Stimulated activated CD8-positive, alpha-beta memory T cell treated with anti-CD3 and anti-CD28 coated beads, Interleukin-15, amount 100 ng/mL, for 48 hours (primary cell): ENCODE results near the gene MXRA8.

Experiments
- DNase-seq, 2 donors: peaks; one replicate each; pipeline ENCODE4 v3.0.0-alpha.2; 2020; ENCODE audit warnings: low read depth in 2 of 2

Gene MXRA8

DNA sequence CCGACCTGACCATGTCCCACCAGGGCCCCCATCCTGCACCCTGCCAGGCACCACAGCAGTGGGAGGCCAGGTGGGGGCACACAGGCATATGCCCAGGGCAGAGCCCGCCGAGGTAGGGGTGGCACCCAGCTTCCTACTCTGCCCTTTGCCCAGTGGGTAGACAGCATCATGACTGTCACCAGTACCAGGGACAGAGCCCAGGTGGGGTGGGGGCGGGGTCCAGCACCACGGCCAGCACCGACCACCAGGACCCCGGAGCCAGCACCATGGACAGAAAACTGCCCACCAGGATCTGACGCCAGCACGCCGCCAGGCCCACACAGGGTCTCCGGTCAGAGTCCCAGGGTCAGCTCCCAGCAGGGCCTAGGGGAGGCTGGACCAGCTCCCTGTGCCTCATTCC lies 23.5 kb downstream of the MXRA8 start:
- DNase-seq = no peak

DNA sequence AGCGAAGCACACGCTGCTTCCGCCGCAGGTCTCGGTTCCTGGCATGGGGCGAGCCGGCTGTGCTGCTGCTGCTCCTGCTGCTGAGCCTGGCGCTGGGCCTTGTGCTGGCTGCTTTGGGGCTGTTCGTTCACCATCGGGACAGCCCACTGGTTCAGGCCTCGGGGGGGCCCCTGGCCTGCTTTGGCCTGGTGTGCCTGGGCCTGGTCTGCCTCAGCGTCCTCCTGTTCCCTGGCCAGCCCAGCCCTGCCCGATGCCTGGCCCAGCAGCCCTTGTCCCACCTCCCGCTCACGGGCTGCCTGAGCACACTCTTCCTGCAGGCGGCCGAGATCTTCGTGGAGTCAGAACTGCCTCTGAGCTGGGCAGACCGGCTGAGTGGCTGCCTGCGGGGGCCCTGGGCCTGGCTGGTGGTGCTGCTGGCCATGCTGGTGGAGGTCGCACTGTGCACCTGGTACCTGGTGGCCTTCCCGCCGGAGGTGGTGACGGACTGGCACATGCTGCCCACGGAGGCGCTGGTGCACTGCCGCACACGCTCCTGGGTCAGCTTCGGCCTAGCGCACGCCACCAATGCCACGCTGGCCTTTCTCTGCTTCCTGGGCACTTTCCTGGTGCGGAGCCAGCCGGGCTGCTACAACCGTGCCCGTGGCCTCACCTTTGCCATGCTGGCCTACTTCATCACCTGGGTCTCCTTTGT lies 24.7 kb downstream of the MXRA8 start:
- no peak for DNase-seq

DNA sequence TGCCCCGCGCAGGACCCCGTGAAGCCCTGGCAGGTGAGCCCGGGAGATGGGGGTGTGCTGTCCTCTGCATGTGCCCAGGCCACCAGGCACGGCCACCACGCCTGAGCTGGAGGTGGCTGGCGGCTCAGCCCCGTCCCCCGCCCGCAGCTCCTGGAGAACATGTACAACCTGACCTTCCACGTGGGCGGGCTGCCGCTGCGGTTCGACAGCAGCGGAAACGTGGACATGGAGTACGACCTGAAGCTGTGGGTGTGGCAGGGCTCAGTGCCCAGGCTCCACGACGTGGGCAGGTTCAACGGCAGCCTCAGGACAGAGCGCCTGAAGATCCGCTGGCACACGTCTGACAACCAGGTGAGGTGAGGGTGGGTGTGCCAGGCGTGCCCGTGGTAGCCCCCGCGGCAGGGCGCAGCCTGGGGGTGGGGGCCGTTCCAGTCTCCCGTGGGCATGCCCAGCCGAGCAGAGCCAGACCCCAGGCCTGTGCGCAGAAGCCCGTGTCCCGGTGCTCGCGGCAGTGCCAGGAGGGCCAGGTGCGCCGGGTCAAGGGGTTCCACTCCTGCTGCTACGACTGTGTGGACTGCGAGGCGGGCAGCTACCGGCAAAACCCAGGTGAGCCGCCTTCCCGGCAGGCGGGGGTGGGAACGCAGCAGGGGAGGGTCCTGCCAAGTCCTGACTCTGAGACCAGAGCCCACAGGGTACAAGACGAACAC lies 25.4 kb downstream of the MXRA8 start:
- no peak for DNase-seq

DNA sequence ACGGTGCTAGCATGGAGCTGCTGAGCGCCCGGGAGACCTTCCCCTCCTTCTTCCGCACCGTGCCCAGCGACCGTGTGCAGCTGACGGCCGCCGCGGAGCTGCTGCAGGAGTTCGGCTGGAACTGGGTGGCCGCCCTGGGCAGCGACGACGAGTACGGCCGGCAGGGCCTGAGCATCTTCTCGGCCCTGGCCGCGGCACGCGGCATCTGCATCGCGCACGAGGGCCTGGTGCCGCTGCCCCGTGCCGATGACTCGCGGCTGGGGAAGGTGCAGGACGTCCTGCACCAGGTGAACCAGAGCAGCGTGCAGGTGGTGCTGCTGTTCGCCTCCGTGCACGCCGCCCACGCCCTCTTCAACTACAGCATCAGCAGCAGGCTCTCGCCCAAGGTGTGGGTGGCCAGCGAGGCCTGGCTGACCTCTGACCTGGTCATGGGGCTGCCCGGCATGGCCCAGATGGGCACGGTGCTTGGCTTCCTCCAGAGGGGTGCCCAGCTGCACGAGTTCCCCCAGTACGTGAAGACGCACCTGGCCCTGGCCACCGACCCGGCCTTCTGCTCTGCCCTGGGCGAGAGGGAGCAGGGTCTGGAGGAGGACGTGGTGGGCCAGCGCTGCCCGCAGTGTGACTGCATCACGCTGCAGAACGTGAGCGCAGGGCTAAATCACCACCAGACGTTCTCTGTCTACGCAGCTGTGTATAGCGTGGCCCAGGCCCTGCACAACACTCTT lies 26.2 kb downstream of the MXRA8 start:
- DNase-seq = no peak

DNA sequence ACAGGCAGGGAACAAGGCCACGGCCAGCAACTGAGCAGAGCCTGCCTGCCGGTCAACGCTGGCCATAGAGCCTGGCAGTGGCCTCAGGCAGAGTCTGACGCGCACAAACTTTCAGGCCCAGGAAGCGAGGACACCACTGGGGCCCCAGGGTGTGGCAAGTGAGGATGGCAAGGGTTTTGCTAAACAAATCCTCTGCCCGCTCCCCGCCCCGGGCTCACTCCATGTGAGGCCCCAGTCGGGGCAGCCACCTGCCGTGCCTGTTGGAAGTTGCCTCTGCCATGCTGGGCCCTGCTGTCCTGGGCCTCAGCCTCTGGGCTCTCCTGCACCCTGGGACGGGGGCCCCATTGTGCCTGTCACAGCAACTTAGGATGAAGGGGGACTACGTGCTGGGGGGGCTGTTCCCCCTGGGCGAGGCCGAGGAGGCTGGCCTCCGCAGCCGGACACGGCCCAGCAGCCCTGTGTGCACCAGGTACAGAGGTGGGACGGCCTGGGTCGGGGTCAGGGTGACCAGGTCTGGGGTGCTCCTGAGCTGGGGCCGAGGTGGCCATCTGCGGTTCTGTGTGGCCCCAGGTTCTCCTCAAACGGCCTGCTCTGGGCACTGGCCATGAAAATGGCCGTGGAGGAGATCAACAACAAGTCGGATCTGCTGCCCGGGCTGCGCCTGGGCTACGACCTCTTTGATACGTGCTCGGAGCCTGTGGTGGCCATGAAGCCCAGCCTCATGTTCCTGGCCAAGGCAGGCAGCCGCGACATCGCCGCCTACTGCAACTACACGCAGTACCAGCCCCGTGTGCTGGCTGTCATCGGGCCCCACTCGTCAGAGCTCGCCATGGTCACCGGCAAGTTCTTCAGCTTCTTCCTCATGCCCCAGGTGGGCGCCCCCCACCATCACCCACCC lies 27.0 kb downstream of the MXRA8 start, which contains the start of gene TAS1R3:
TAS1R3 (plus strand) TSS at position 213 of the 898 bp plus-strand sequence; CDS start at position 279, 66 bp downstream.
- DNase-seq = no peak

DNA sequence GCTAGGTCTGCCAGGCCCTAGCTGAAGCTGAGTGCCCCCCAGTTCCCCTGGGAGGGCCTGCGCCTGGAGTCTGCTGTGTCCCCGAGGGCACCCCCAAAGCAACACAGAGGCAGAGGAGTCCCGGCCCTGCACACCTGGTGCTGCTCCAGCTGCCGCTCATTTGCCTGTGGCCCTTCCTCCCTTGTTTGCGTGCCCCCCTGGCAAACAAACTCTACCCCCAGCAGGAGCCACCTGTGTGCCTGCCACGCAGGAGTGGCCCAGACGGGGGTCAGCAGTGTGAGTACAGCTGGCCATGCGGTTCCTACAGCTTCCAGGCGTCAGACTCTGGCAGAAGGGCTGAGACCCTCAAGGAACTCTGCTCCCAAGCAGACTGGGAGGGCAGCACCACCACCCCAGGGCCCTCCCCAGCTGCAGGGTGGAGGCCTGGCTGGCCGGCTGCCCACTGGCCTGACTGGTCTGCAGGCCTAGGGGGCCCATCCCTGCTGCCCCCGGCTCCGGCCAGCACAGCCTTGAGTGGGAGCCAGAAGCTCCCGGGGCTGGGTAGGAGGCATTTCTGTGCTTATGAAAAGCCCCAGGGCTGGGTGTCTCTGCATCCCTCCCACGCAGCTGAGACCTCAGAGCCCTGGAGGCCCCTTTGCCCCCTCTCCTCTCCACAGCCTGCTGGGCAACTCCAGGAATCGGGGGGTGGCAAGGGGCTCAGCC lies 27.8 kb downstream of the MXRA8 start:
- no peak for DNase-seq

DNA sequence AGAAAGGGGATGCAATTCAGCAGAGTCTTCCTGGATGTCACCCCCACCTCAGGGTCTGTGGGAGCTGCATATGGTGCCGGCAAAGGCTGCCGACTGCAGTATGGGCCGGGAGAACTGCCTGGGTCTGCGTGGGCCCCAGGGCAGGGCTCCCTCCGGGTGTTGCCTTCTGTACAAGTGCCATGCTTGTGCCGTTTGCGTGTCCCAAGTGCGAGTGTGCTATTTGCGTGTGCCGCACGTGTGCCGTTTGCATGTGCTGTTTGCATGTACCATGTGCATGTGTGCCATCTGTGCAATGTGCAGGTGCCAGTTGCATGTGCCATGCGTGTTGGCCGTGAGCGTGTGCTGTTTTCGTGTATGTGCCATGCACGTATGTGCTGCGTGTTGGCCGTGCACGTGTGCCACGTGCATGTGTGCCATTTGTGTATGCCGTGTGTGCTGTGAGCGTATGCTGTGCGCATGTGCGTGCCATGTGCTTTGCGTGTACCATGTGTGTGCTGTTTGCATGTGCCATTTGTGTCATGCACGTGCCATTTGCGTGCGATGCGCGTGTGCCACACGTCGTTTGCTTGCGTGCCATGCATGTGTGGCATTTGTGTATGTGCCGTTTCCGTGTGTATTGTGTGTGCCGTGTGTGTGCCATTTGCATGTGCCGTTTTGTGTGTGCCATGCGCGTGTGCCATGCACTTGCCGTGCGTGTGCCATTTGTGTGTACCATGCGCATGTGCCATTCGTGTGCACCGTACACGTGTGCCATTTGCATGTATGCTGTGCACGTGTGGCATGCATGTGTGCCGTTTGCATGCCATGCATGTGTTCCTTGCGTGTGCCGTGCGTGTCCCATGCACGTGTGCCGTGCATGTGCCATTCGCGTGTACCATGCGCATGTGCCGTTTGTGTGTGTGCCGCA lies 28.8 kb downstream of the MXRA8 start:
- no peak for DNase-seq

DNA sequence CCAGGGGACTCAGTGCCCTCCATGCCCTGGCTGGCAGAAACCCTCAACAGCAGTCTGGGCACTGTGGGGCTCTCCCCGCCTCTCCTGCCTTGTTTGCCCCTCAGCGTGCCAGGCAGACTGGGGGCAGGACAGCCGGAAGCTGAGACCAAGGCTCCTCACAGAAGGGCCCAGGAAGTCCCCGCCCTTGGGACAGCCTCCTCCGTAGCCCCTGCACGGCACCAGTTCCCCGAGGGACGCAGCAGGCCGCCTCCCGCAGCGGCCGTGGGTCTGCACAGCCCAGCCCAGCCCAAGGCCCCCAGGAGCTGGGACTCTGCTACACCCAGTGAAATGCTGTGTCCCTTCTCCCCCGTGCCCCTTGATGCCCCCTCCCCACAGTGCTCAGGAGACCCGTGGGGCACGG lies 30.1 kb downstream of the MXRA8 start:
- DNase-seq = no peak

DNA sequence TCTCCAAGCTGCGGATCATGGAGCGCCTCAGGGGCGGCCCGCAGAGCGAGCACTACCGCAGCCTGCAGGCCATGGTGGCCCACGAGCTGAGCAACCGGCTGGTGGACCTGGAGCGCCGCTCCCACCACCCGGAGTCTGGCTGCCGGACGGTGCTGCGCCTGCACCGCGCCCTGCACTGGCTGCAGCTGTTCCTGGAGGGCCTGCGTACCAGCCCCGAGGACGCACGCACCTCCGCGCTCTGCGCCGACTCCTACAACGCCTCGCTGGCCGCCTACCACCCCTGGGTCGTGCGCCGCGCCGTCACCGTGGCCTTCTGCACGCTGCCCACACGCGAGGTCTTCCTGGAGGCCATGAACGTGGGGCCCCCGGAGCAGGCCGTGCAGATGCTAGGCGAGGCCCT lies 31.1 kb downstream of the MXRA8 start:
- DNase-seq = no peak

DNA sequence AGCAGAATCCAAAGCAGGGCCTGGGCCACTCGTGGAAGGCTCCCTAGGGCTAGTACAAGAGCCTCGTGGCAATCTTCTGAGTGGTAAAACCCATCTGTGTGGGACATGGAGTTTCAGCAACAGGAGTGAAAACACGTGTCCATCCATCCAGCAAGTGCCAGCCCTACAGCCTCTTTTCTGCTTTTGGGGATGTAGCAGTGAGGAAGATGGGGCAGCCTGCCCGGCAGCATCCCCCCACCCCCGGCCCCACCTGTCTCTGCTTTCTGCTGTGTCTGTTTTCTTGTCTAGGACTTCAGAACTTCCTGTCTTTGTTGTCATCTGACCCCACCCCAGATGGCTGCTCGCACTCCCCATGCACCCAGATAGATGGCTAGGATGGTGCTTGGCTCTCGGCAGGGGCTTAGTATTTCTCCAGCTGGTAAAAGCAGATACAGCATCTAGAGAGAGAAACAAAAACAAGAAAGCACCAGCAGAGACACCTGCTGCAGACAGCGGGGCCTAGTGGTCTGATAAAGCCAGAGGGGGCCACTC lies 32.2 kb downstream of the MXRA8 start:
- no peak for DNase-seq

DNA sequence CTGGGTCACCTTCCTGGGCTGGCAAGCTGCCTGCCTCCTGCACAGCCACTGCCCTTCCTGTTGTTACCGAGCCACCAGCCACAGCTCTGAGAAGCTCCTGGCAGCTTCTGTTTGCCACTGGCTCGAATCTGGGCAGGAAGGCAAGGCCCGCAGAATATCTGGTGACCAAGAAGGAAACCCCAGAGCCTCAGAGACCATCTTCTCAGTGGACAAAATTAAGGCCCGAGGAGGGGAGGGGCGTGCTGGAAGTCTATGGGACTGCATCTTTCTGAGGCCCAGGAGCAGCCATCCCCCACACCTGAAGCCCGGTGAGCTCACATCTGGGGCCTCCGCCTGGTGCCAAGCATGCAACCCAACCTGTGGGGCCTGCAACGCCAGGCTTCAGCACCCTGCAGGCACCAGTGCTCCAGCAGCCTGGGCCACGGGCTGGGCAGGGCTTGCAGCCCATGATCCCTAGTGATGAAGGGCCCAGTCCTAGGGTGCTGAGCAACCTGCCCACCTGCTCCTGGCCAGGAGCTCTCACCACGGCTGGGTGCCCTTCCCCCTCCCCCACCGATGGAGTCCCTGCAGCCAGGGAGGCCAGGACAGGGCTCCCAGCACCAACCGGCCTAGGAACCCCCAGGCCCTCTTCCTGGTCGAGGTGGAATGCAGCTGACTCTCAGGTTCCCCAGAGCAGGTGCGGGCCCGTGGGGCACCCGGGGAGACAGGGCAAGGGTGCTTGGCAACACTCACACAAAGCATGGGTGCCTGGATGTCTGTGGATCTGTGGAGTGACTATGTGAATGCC lies 32.9 kb downstream of the MXRA8 start:
- DNase-seq = no peak

DNA sequence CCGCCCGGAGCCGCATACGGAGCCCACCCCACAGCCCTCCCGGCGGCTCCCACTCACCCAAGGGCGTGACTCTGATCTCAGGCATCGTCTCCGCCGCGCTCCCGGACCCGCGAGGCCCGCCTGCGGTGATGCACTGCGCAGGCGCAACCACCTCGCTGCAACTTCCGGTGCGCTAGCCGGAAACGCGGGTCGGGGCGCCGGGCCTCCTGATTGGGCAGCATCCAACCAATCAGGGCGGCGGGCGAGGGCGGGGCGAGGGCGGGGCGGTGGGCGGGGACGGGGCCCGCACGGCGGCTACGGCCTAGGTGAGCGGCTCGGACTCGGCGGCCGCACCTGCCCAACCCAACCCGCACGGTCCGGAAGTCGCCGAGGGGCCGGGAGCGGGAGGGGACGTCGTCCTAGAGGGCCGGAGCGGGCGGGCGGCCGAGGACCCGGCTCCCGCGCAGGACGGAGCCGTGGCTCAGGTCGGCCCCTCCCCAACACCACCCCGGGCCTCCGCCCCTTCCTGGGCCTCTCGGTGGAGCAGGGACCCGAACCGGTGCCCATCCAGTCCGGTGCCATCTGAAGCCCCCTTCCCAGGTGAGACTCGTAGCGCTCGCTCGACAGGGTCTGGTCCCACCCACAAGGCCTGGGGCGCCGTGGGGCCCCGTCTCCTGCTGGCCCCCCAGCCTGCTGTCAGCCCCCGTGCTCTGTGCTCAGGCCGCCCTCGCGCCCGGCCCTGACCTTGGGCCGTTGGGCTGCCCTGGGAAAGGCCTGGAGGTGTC lies 33.6 kb downstream of the MXRA8 start, which contains the start of the genes CPTP and INTS11:
CPTP (plus strand) TSS at position 279 of the 764 bp plus-strand sequence. CDS start 2,109 bp downstream, outside the sequence.
INTS11 (minus strand) TSS at position 137 of the 764 bp plus-strand sequence; CDS start at position 85, 52 bp downstream.
- peak; percentile 93 to 96 for DNase-seq

DNA sequence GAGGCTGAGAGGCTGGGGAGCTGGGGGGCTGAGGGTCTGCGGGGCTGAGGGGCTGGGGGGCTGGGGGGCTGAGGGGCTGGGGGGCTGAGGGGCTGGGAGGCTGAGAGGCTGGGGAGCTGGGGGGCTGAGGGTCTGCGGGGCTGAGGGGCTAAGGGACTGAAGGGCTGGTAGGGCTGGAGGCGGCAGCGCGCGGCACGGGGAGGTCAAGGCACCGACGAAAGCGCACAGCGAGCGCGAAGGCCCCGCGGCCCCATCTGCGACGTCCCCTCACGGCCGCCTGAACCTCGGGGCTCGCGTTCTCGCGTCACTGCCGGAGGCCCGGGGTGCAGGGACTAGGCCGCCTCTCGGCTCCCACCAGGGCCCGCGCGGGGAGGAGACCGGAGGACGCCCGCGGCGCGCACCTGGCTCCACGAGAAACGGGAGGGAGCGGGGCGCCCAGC lies 34.3 kb downstream of the MXRA8 start:
- no peak for DNase-seq

DNA sequence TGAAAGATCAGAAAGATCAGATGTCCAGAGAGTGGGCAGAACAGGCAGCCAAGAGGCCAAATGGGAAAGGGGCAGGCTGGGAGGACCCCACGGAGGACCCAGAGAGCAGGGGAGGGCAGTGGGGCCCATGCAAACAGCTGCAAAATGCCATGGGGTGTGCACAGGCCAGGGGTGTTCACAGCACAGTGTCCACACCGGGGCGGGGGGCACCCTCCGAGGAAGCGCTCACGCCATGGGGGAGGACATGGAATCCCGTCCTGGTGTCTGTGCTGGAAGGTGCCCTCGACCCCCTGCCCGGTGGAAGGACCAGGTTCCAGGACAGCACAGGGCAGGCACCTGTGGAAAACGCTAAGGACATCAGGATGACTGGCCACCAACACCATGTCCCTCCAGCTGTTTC lies 35.4 kb downstream of the MXRA8 start:
- DNase-seq = no peak

DNA sequence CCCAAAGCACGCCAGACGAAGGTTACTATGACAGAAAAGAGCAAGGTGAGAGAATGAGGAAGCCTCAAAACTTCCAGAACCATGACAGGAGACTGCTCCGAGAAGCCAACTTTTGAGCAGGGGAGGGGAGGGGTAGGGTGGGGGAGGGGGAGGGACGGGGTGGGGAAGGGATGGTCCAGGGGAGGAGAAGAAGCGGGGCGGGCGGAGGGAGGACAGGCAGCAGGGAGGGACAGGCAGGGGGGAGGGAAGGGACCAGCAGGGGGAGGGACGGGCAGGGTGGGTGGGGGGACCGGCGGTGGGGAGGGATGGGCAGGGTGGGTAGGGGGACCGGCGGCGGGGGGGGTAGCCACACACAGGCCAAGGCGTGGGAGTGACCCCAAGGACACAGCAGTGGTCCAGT lies 35.9 kb downstream of the MXRA8 start:
- DNase-seq = no peak

DNA sequence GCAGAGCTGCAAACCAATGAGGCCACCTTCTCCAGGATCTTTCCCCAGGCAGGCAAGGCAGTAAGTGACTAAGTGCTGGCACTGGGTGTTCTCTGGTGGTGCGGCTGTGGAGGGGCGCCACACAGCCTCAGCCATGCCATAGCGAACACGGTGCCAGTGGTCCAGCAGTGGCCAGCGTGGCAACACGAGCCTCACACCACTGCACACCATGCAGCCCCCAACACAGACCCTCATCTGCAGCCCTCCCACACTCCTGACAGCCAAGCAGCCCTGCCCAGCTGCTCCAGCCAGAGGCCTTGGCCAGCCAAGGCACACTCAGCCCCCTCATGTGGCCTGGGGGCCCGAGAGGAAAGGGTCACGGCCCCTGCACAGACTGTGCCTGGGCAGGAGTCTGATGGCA lies 36.9 kb downstream of the MXRA8 start:
- no peak for DNase-seq

DNA sequence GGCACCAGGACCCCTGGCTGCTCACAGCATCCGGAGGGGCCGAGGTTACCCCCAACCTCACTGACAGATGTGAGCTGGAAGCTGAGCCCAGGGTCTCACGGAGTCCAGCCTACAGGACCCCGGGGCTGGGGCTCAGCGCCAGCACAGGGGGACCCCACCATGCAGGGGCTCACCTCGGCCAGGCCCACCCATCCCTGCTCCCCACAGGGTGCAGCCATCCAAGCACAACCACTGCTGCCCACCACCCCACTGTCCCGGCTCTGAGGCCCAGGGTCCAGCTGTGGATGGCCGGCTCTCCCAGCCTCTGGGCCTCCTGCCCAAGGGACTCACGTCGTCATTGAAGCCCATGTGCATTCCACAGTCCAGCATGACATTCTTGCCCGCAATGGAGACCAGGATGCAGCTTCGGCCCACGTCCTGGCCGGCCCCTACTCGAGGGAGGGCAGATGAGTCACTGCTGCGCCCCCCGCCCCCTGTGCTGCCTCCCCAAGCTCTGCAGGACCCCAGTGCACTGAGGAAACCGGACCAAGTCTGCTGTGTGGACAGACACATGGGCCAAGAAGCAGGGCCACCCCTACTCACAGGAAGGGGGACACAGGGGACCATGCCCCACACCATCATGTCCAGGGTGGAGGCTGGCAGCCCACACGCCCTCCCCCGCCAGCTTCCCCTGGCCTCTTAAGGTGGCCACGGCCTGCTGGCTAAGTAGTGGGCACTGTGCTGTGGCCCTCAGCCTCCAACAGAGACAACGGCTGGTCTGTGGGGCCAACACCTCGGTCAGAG lies 37.5 kb downstream of the MXRA8 start:
- no peak for DNase-seq
